Measurements from ENCODE around the gene SELP. TPM values are rescaled to one million over a fixed set of nuclear protein-coding genes. Genes with fewer than 3 reads are reported as not detected.
A peak's percentile ranks its signal among the peaks of the same experiment; 100 is the strongest.

Gene SELP
- total RNA-seq, 1 experiment from 2014 or later: not detected

DNA sequence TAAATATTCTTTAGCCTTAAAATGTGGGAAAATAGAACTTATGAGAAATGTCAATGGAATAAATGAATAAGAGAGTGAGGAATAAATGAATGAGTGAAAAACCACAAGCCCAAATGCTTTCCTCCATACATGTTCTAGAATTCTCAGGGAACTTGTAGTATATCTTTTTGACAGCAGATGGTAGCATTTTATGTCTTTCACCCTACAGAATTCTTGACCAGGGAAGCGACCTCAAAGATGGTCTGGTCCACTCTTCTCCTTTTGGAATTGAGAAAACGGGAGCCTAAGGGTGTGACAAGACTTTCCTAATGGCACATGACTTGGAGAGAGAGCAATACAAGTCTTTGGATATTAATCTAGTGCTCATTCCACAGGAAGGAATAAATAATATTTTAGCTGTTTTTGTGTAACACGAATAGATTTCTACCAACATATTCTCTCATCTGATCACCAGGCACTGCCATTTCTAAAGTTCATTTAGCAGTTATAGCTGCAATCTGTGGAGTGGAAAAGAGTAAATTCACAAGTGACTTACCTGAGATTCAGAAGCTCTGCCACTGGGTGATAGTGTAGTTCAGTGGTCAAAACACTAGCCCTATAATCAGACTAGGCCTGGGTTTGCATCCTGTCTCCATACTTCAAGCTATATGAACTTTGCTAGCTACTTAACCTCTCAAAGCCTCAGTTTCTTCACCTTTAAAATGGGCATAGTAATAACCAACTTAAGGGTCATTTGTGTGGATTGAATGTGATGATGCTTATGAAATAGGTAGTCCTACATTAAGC lies 28.6 kb downstream of the SELP start:
- no TSS peak for BruUV-seq (replicated peaks)

GRCh38 chr1:169595764-169596711 lies 33.9 kb downstream of the SELP start:
- Mint-ChIP-seq H3K4me1 (ENCODE audit: low read depth, unreplicated experiment) (no peaks in the 10 kb centered on the region), H3K4me3 (ENCODE audit: unreplicated experiment) (no peak overlapping the region), H3K9me3 (ENCODE audit: unreplicated experiment) (no peaks in the 10 kb centered on the region), H3K36me3 (ENCODE audit: insufficient read depth, unreplicated experiment) (no peaks in the 10 kb centered on the region), H3K27me3 (ENCODE audit: insufficient read depth, unreplicated experiment) (peaks cover 10% of the 10 kb centered on the region), H3K27ac (ENCODE audit: unreplicated experiment) (no peak overlapping the region)
- Histone ChIP-seq H3K9me3 (no peaks in the 10 kb centered on the region), H3K4me1 (no peaks in the 10 kb centered on the region), H3K4me3 (ENCODE audit: low read depth, low read length) (no peak overlapping the region), H3K27me3 (replicated peaks; ENCODE audit: control insufficient read depth, insufficient read depth, low read length) (no peaks in the 10 kb centered on the region), H3K36me3 (ENCODE audit: control insufficient read depth, insufficient read depth, low read length) (no peaks in the 10 kb centered on the region)
- intact Hi-C loops (cut with micrococcal nuclease; ENCODE audit: unreplicated experiment): no loop called here
- ChIA-PET POLR2A (no interaction called here), CTCF (interaction anchor here (0.5 to 1.0 kb wide), 2 partner anchors 97 to 116 kb away, joined by 3 read pairs; no protein-coding TSS in a partner anchor)
- peak; percentile 53 to 65 for DNase-seq
- TF ChIP-seq CTCF (IDR thresholded peaks at IDR 0.05; ENCODE audit: insufficient read depth in 1 of 2, low read depth in 1 of 2, low read length in 1 of 2, severe bottlenecking in 1 of 2, unreplicated experiment in 1 of 2): no peak
- BruUV-seq (replicated peaks): no TSS peak

More for the DNA sequence above, 28.6 kb downstream of the SELP start:
- Histone ChIP-seq H3K27me3 (replicated peaks; ENCODE audit: control insufficient read depth, insufficient read depth, low read length) (no peaks in the 10 kb centered on the region; the same call in 1 of the 2 replicates), H3K36me3 (ENCODE audit: control insufficient read depth, insufficient read depth, low read length) (no peaks in the 10 kb centered on the region), H3K4me1 (no peaks in the 10 kb centered on the region), H3K4me3 (ENCODE audit: low read depth, low read length) (no peak overlapping the region), H3K9me3 (no peaks in the 10 kb centered on the region)
- DNase-seq: peak in 1 of 2 experiments; percentile 34
- TF ChIP-seq CTCF (IDR thresholded peaks at IDR 0.05; ENCODE audit: insufficient read depth in 1 of 2, low read depth in 1 of 2, low read length in 1 of 2, severe bottlenecking in 1 of 2, unreplicated experiment in 1 of 2): peak; percentile 35 to 41
- no peaks in the 10 kb centered on the region for H3K36me3 Mint-ChIP-seq (ENCODE audit: insufficient read depth, unreplicated experiment)
- H3K9me3 Mint-ChIP-seq (ENCODE audit: unreplicated experiment): no peaks in the 10 kb centered on the region
- H3K27me3 Mint-ChIP-seq (ENCODE audit: insufficient read depth, unreplicated experiment): peaks cover 6% of the 10 kb centered on the region
- ChIA-PET CTCF (interaction anchor here (1.8 to 2.1 kb wide), 2 partner anchors 111 to 208 kb away, joined by 9 to 23 read pairs; no protein-coding TSS in a partner anchor), POLR2A (no interaction called here)
- no peak overlapping the region for H3K27ac Mint-ChIP-seq (ENCODE audit: unreplicated experiment)
- no peak overlapping the region for H3K4me3 Mint-ChIP-seq (ENCODE audit: unreplicated experiment)
- H3K4me1 Mint-ChIP-seq (ENCODE audit: low read depth, unreplicated experiment): no peaks in the 10 kb centered on the region
- intact Hi-C loops (cut with micrococcal nuclease; ENCODE audit: unreplicated experiment): loop anchor here (1.0 kb wide), 3 partner anchors 51 to 208 kb away; no protein-coding TSS in a partner anchor

GRCh38 chr1:169594391-169594790 lies 35.5 kb downstream of the SELP start:
- no peaks in the 10 kb centered on the region for H3K4me1 ChIP-seq
- no peaks in the 10 kb centered on the region for H3K9me3 Mint-ChIP-seq (ENCODE audit: unreplicated experiment)
- BruUV-seq (replicated peaks): no TSS peak
- DNase-seq: no peak
- no peaks in the 10 kb centered on the region for H3K36me3 ChIP-seq (ENCODE audit: control insufficient read depth, insufficient read depth, low read length)
- ChIA-PET CTCF (no interaction called here), POLR2A (no interaction called here)
- intact Hi-C loops (cut with micrococcal nuclease; ENCODE audit: unreplicated experiment): no loop called here
- H3K27ac Mint-ChIP-seq (ENCODE audit: unreplicated experiment): no peak overlapping the region
- H3K4me3 ChIP-seq (ENCODE audit: low read depth, low read length): no peak overlapping the region
- peaks cover 10% of the 10 kb centered on the region for H3K27me3 Mint-ChIP-seq (ENCODE audit: insufficient read depth, unreplicated experiment)
- no peaks in the 10 kb centered on the region for H3K36me3 Mint-ChIP-seq (ENCODE audit: insufficient read depth, unreplicated experiment)
- no peak overlapping the region for H3K4me3 Mint-ChIP-seq (ENCODE audit: unreplicated experiment)
- no peaks in the 10 kb centered on the region for H3K27me3 ChIP-seq (replicated peaks; ENCODE audit: control insufficient read depth, insufficient read depth, low read length)
- TF ChIP-seq CTCF (IDR thresholded peaks at IDR 0.05; ENCODE audit: insufficient read depth in 1 of 2, low read depth in 1 of 2, low read length in 1 of 2, severe bottlenecking in 1 of 2, unreplicated experiment in 1 of 2): no peak
- H3K4me1 Mint-ChIP-seq (ENCODE audit: low read depth, unreplicated experiment): no peaks in the 10 kb centered on the region
- H3K9me3 ChIP-seq: no peaks in the 10 kb centered on the region

All from Caco-2 (cell line).